HEK293 (cell line): Measurements from ENCODE around the gene TCF20.

Source experiments
- CTCF ChIA-PET: fragments of 350-600 bp; formaldehyde crosslinking; extraction: SDS; loops from one replicate; lab custom pipeline; 2021; ENCODE audit warnings: antibody characterized with exemption; lab: Yijun Ruan, JAX
- POLR2A ChIA-PET: fragments of 300-600 bp; formaldehyde crosslinking; extraction: SDS; loops from one replicate; lab custom pipeline; 2020; ENCODE audit warnings: antibody characterized with exemption, inconsistent platforms; lab: Yijun Ruan, JAX
- H3K27ac ChIP-seq: fragments of 200-500 bp; sonication (Bioruptor generic); 2 replicates; pipeline ENCODE4 v1.5.1; 2014; ENCODE audit warnings: low read depth, low read length, control low read depth, inconsistent platforms; ENCODE audit errors: extremely low read depth
- H3K36me3 ChIP-seq, 2 experiments: fragments of 200-500 bp in 1 of 2; sonication (Bioruptor generic) in 1 of 2; 1 replicate in 1 of 2; 2 replicates in 1 of 2; pipeline ENCODE4 v1.5.1; 2014 to 2017; ENCODE audit warnings: inconsistent platforms in 2 of 2, low read length in 2 of 2; ENCODE audit not compliant: control insufficient read depth in 2 of 2, insufficient read depth in 1 of 2
- H3K4me1 ChIP-seq: fragments of 200-500 bp; sonication (Bioruptor generic); 2 replicates; pipeline ENCODE4 v1.5.1; 2014; ENCODE audit warnings: mild to moderate bottlenecking, low read length, inconsistent platforms; ENCODE audit not compliant: control insufficient read depth, insufficient read depth
- H3K4me3 ChIP-seq: 2 replicates; pipeline ENCODE4 v1.5.1; 2011; ENCODE audit warnings: low read depth, mild to moderate bottlenecking, control low read depth, low read length, moderate library complexity
- H3K9me3 ChIP-seq: fragments of 200-500 bp; sonication (Bioruptor generic); 2 replicates; pipeline ENCODE4 v1.5.1; 2014; ENCODE audit warnings: low read depth, low read length, inconsistent platforms; ENCODE audit not compliant: control insufficient read depth, insufficient read depth
- BCL11A ChIP-seq: fragments of 450-650 bp; formaldehyde crosslinking; IDR thresholded peaks from 2 replicates; pipeline ENCODE4 v1.5.1; 2016; ENCODE audit warnings: low read depth, missing biosample characterization, missing genetic modification characterization
- HIC1 ChIP-seq: fragments of 450-650 bp; formaldehyde crosslinking; IDR thresholded peaks from 2 replicates; pipeline ENCODE4 v1.5.1; 2016; ENCODE audit warnings: missing biosample characterization, missing genetic modification characterization
- ZBTB1 ChIP-seq: fragments of 450-650 bp; formaldehyde crosslinking; IDR thresholded peaks from 2 replicates; pipeline ENCODE4 v1.5.1; 2016; ENCODE audit warnings: missing biosample characterization, missing genetic modification characterization
- ZFP41 ChIP-seq: fragments of 450-650 bp; formaldehyde crosslinking; IDR thresholded peaks from 2 replicates; pipeline ENCODE4 v1.5.1; 2016; ENCODE audit warnings: missing biosample characterization, missing genetic modification characterization, borderline replicate concordance
- ZFP69B ChIP-seq: fragments of 450-650 bp; formaldehyde crosslinking; IDR thresholded peaks from 2 replicates; pipeline ENCODE4 v1.5.1; 2016; ENCODE audit warnings: missing biosample characterization, missing genetic modification characterization
- ZNF18 ChIP-seq: fragments of 450-650 bp; formaldehyde crosslinking; IDR thresholded peaks from 2 replicates; pipeline ENCODE4 v1.5.1; 2016; ENCODE audit warnings: missing biosample characterization, missing genetic modification characterization
- ZNF19 ChIP-seq: fragments of 450-650 bp; formaldehyde crosslinking; IDR thresholded peaks from 2 replicates; pipeline ENCODE4; 2016; ENCODE audit warnings: missing biosample characterization, missing genetic modification characterization, low read depth
- ZNF248 ChIP-seq: fragments of 450-650 bp; formaldehyde crosslinking; IDR thresholded peaks from 2 replicates; pipeline ENCODE4 v1.5.1; 2017; ENCODE audit warnings: missing biosample characterization, missing genetic modification characterization
- ZNF280D ChIP-seq: fragments of 450-650 bp; formaldehyde crosslinking; IDR thresholded peaks from 2 replicates; pipeline ENCODE4 v1.5.1; 2016; ENCODE audit warnings: missing biosample characterization, missing genetic modification characterization
- ZNF324 ChIP-seq: fragments of 450-650 bp; formaldehyde crosslinking; IDR thresholded peaks from 2 replicates; pipeline ENCODE4 v1.5.1; 2016; ENCODE audit warnings: missing biosample characterization, missing genetic modification characterization
- ZNF416 ChIP-seq: fragments of 450-650 bp; formaldehyde crosslinking; IDR thresholded peaks from 2 replicates; pipeline ENCODE4 v1.5.1; 2016; ENCODE audit warnings: missing biosample characterization, missing genetic modification characterization
- ZNF426 ChIP-seq: fragments of 450-650 bp; formaldehyde crosslinking; IDR thresholded peaks from 2 replicates; pipeline ENCODE4 v1.5.1; 2017; ENCODE audit warnings: missing biosample characterization, missing genetic modification characterization, mild to moderate bottlenecking, inconsistent platforms, moderate library complexity
- ZNF473 ChIP-seq: fragments of 450-650 bp; formaldehyde crosslinking; IDR thresholded peaks from 2 replicates; pipeline ENCODE4 v1.5.1; 2017; ENCODE audit warnings: missing biosample characterization, missing genetic modification characterization
- ZNF488 ChIP-seq: fragments of 450-650 bp; formaldehyde crosslinking; IDR thresholded peaks from 2 replicates; pipeline ENCODE4 v1.5.1; 2016; ENCODE audit warnings: missing biosample characterization, missing genetic modification characterization
- ZNF600 ChIP-seq: fragments of 450-650 bp; formaldehyde crosslinking; IDR thresholded peaks from 2 replicates; pipeline ENCODE4 v1.5.1; 2016; ENCODE audit warnings: missing biosample characterization, missing genetic modification characterization
- TF ChIP-seq, protein P1 (sequence below): fragments of 450-650 bp; formaldehyde crosslinking; IDR thresholded peaks from 2 replicates; pipeline ENCODE4 v1.5.1; 2016; ENCODE audit warnings: missing biosample characterization, missing genetic modification characterization

Gene TCF20

DNA sequence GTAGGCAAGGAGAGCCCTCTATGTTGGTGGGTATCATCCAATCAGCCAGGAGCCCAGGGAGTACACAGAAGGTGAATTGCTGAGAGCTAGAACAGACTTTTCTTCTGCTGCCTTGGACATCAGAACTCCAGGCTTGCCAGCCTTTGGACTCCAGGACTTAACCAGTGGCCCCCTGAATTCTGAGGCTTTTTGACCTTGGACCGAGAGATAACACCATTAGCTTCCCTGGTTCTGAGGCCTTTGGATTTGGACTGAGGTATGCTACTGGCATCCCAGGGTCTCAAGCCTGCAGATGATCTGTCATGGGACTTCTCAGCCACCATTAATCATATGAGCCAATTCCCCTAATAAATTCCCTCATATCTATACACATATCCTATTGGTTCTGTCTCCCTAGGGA lies 21.5 kb downstream of the TCF20 start:
- Histone ChIP-seq H3K36me3 (peaks cover 0 to 1% of the 10 kb centered on the region in 2 experiments; a peak in 1 of 3 replicates), H3K4me3 (no peak overlapping the region), H3K27ac (no peak overlapping the region), H3K4me1 (no peaks in the 10 kb centered on the region), H3K9me3 (no peaks in the 10 kb centered on the region)
- POLR2A ChIA-PET, result interaction anchor here (1.2 kb wide), 1 partner anchor 9 kb away, joined by 3 read pairs; no protein-coding TSS in a partner anchor
- CTCF ChIA-PET, result no interaction called here
- TF ChIP-seq ZNF600 (tag by site-specific recombination) (no peak), ZNF473 (tag by site-specific recombination) (no peak)

DNA sequence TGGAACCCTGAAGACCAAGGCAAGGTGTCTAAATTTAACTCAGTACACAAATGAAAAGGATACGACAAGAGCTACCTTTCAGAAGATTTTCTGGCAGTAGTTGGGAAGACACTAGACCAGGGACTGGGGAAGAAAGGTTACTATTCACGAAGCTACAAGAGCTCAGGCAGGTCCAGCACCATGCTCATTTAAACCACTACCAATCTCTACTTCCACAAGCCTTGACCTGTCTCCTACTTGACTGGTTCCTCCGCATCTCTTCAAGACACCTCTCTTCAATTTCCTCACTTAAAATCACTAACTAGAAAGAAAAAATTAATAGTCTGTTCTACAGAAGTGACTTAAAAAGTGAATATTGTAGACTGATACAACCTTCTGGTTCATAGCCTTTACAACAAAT lies 22.9 kb downstream of the TCF20 start:
- Histone ChIP-seq H3K36me3 (peaks cover 0 to 5% of the 10 kb centered on the region in 2 experiments; a peak in 1 of 3 replicates), H3K27ac (no peak overlapping the region), H3K4me3 (no peak overlapping the region), H3K4me1 (no peaks in the 10 kb centered on the region)
- CTCF ChIA-PET, result no interaction called here
- POLR2A ChIA-PET, result no interaction called here
- TF ChIP-seq ZFP41 (tag by site-specific recombination) (no peak), ZNF426 (tag by site-specific recombination) (no peak), ZNF280D (tag by site-specific recombination) (no peak), ZNF19 (tag by site-specific recombination) (no peak), ZNF324 (tag by site-specific recombination) (no peak), ZNF488 (tag by site-specific recombination) (no peak), ZNF18 (no peak), ZBTB1 (tag by site-specific recombination) (no peak), BCL11A (no peak), ZNF416 (tag by site-specific recombination) (no peak), ZNF248 (tag by site-specific recombination) (no peak), ZFP69B (no peak), HIC1 (tag by site-specific recombination) (no peak)
- TF ChIP-seq, protein P1, sequence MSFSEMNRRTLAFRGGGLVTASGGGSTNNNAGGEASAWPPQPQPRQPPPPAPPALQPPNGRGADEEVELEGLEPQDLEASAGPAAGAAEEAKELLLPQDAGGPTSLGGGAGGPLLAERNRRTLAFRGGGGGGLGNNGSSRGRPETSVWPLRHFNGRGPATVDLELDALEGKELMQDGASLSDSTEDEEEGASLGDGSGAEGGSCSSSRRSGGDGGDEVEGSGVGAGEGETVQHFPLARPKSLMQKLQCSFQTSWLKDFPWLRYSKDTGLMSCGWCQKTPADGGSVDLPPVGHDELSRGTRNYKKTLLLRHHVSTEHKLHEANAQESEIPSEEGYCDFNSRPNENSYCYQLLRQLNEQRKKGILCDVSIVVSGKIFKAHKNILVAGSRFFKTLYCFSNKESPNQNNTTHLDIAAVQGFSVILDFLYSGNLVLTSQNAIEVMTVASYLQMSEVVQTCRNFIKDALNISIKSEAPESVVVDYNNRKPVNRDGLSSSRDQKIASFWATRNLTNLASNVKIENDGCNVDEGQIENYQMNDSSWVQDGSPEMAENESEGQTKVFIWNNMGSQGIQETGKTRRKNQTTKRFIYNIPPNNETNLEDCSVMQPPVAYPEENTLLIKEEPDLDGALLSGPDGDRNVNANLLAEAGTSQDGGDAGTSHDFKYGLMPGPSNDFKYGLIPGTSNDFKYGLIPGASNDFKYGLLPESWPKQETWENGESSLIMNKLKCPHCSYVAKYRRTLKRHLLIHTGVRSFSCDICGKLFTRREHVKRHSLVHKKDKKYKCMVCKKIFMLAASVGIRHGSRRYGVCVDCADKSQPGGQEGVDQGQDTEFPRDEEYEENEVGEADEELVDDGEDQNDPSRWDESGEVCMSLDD (tag by site-specific recombination), result no peak
- TF ChIP-seq, all 188 proteins: peak for 0
- H3K9me3 ChIP-seq, result no peaks in the 10 kb centered on the region
